ENCODE results near the gene NUP88.
A peak's percentile ranks its signal among the peaks of the same experiment; 100 is the strongest.

NUP88 gene

GRCh38 chr17:5418858-5419355 is 555 bp downstream of the NUP88 start:
- peak; percentile 82 for DNase-seq

DNA sequence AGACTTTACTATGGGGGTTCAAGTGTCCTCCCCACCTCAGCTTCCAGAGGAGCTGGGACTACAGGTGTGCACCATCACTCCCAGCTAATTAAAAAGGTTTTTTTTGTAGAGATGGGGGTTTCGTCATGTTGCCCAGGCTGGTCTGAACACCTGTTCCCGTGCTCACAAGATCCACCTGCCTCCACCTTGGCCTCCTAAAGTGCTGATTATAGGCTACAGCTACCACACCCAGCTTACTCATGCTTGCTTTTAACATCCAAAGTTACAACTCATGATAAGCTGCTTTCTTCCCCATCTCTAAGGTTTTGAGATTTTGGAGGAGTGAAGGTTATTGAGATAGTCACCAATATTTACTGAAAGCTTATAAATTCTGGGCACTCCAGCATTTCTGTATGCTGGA is 2.6 kb downstream of the NUP88 start:
- no peak for DNase-seq

GRCh38 chr17:5413682-5414081 is 5.8 kb downstream of the NUP88 start:
- DNase-seq = peak; percentile 43

- DNase-seq = no peak
Observed at GRCh38 chr17:5410594-5411272, 8.7 kb downstream of the NUP88 start.

GRCh38 chr17:5408186-5408585 is 11.3 kb downstream of the NUP88 start:
- no peak for DNase-seq

DNA sequence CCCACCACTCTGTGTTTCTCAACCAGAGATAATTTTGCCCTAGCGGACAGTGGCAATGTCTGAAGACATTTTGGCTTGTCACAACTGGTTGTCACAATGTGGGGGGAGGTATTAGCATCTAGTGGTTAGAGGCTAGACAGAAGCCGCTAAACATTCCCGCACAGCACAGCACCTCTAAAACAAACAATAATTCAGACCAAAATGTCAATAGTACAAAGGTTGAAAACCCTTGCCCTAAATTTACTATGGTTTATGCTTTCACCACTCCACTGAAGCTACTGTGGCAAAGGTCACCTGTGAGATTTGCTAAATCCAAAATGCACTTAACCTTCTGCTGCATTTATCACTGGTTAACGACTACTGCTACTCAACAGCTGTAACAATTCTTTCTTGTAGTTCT is 14.1 kb downstream of the NUP88 start:
- no peak for DNase-seq

DNA sequence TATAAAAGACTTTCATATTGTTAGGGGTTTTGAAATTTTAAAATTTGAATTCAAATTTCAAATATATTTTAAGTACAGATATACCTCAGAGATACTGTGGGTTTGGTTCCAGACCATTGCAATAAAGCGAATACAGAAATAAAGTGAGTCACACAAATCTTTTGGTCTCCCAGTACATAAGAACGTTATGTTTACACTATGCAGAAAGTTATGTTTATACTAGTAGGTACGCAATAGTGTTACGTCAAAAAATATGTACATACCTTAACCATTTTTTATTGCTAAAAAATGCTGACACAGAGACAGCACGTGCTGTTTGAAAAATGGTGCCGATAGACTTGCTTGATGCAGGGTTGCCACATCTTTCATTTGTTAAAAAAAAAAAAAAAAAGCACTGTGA is 19.7 kb downstream of the NUP88 start:
- DNase-seq = no peak

DNA sequence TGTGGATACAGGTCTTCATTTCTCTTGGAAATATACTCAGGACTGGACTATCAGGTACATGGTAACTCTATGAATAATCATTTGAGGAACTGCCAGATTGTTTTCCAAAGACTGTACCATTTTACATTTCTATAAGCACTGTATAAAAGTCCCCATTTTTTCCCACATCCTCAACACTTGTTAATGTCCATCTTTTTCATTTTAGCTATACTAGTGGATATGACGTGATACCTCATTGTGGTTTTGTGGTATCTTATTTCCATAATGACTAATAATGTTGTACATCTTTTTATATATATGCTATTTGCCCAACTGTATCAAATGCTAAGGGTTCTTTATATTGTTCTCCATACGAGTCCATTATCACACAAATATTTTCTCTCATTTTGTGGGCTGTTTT is 22.9 kb downstream of the NUP88 start:
- peak; percentile 23 for DNase-seq

DNA sequence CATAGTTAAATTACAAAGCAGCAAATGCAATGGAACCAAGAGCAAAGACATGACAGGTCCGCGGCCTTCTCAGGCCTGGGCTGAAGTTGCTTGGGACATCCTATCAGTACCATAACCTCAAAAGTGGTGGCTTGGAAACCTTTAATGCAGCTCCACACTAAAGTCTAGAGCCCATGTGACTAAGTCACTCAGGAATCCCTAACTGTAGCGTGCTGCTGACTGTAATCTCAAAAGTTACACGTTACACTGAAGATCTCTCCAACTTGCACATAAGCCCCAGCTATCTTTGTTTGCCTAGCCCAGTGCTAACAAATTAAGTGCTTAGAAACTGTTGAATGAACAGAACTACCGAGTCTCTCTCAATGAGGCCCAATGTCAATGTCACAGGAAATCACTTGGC is 27.8 kb downstream of the NUP88 start:
- no peak for DNase-seq

- no peak for DNase-seq
Observed at GRCh38 chr17:5381542-5381941, 37.9 kb downstream of the NUP88 start.

GRCh38 chr17:5380491-5381135 is 38.8 kb downstream of the NUP88 start:
- no peak for DNase-seq

DNA sequence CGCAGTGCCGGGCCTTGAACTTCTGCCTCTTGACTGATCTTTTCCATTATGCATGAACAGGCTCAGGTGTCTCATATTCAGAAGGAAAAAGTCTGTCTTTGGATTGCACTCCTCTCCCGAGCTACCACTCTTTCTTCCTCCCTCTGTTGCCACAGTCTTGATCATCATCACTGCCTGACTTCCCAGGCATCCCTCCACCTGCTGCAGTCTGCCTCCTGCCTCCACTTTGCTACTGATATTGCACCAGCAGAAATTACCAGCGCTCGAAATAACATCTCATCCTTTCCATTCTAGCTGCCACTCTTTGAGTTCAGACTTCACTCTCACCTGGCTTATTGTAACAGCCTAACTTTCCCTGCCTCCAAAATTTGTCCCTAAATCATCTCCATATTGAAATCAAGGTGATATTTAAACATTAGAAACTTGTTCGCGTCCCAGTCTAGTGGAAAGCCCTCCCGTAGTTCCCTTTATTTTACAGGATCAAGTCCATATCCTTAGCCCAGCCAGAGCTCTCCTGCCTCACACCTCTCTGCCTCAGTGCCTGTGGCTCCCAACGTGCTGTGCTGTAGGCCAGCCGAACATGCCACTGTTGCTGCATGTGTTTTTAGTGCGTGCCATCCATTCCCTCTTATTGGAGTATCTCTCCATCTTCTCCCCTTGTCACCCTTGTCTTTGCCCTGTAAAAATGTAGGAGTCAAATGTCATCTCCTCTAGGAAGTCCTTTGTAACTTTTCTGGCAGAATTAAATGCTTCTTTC is 39.9 kb downstream of the NUP88 start:
- DNase-seq = no peak

DNA sequence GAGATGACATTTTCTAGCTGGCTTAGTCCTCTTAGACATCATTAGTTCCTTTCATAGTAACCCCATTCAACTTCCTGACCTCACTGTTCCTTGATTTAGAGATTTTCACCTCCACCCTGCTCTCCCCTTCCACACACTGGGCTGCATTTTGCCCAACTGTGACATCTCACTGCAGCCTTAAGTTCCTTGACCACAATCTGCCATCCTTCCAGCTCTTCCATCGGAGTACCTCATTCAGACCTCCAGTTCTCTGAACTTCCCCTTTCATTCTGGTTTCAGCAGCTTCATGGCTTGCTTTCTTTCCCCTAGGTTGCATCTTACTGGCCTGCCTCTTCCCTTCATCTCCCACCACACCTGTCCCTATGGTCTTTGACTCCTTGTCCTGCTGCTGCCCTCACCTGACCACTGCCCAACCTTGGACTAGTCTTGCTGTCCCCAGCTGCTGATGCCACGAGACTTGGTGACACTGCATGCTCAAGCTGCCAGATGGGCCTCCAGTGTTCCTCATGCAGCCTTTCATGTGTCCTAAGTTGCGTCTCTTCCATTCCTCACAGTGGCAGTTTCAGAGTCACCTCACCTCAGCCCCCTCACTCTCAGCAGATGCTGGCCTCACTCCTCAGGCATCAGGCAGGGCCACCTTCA is 40.8 kb downstream of the NUP88 start:
- no peak for DNase-seq

DNA sequence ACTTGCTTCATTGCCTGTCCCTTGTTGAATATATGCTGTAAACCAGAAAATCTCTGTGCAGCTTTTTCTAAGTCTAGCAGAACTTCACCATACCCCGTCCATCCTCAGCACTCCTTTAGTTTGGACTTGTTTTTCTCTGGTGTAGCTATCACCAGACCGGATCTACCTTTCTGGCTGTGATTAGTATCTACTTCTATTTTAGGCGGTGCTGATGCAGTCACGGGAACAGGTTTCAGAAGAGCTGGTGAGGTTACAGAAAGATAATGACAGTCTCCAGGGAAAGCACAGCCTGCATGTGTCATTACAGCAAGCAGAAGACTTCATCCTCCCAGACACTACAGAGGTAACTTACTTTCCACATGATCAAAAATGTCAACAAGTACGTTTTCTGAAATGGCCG is 46.4 kb downstream of the NUP88 start:
- no peak for DNase-seq

DNA sequence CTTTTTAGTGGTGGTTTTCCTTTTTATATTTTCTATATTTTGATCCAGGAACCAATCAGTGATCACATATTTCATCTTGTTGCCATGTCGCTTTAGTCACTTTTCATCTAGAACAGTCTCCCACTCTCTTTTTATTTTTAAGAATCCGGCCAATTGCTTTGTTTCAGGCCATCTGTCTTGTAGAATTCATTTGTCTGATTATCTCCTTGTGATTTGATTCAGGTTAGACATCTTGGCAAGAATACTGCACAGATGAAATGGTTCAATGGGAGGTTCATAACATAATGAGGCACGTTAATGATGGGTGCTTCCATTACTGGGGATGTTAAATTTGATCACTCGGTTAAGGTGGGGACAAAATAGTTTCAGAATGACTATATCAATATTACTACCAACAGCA is 49.1 kb downstream of the NUP88 start:
- no peak for DNase-seq

DNA sequence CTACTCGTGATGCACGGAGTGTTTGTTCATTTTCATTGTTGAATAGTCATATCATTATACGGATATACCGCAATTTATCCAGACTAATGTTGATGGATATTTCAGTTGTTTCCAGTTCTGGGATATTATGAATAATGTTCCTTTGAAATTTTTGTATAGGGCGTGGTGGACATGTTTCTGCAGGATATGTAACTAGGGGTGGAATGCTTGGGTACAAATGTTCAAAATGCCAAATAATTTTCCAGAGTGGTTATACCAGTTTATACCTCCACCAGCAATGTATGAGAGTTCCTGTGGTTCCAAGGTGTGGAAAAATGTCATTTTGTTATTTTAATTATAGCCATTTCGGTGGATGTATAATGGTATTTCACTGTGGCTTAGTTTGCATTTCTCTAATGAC is 53.6 kb downstream of the NUP88 start:
- no peak for DNase-seq

DNA sequence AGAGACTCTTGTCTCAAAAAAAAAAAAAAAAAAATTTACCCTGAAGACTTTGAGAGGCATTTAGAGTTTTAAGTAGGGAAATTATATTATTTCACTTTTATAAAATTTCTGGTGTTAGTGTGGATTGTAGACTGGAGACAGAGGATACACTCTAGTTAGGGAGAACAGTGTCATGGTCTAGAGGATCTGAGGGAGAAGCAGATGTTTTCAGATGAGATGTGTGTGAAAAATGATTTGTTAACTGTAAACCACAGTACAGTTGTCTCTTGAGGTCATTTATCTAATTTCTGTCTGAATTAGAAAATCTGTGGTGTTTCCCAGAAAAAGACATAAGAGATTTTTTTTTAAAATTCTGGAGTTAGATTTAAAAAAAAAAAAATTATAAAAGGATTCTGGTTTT is 54.8 kb downstream of the NUP88 start:
- DNase-seq = no peak

DNA sequence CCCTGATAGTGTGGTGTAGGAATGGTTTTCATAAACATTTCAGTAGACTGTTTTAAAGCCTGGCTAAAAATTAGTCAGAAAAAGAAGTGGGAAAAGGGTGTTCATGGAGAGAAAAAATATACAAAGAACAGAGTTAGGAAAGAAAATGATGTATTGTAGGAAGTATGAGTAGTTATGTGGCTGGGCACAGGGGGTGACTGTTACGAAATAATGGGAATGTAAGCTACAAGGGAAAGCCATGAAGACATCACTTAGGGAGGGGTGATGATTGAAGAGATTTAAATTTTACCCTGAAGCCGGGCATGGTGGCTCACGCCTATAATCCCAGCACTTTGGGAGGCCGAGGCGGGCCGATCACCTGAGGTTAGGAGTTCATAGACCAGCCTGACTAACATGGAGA is 55.3 kb downstream of the NUP88 start:
- no peak for DNase-seq

GRCh38 chr17:5362162-5362811 is 57.2 kb downstream of the NUP88 start:
- no peak for DNase-seq

GRCh38 chr17:5361426-5361825 is 58.0 kb downstream of the NUP88 start:
- no peak for DNase-seq

DNA sequence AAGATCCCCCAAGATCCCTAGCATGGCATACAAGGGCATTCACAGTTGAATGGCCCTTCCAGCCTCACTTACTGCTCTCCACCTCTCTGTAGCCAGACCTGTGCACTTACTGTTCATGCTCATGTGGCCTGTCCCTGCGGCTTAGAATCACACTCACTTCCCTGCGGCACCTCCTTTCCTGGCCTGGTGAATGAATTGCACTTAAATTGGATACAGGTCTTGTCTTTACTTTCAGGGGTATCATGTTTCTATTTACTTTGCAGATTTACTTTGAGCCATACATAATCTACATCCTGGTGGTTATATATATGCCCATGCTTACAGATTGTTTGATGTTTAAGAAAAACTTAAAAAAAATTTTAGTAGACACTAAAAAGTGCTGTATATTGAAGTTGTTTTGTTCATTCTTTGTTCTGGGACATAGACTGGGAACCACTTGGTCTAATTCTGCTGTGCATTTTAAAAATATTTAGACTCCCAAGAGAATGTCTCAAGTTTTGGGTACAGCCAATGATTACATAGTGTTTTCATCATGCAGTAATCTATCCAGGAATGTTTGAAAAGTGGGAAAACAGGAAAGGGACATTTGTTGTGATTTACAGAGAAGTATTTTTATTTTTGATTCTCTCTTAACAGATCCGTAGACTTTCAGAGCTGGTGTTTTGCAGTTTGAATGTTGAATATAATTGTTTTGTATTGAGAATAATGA is 63.9 kb downstream of the NUP88 start:
- no peak for DNase-seq

- DNase-seq = no peak
Observed at GRCh38 chr17:5354886-5355415, 64.5 kb downstream of the NUP88 start.
